COR-L47 (cell line): ENCODE data around the gene LCNL1.
"Not testable (repeated sequence)": the region's sequence is repeated elsewhere in the genome, so short reads cannot be mapped to it uniquely, and the experiment has no call there.

Source experiments
- DNase-seq: peaks from one replicate; lab custom pipeline; 2025; lab: John Stamatoyannopoulos, UW

Gene LCNL1

GRCh38 chr9:136994180-136994887 lies 11.5 kb downstream of the LCNL1 start:
- DNase-seq, result no peak

GRCh38 chr9:136994888-136995230 lies 12.1 kb downstream of the LCNL1 start:
- DNase-seq, result no peak

- DNase-seq, result no peak
These were observed 12.6 kb downstream of the LCNL1 start for GRCh38 chr9:136995362-136995761.

GRCh38 chr9:136995772-136996311 lies 13.0 kb downstream of the LCNL1 start:
- DNase-seq, result peak; percentile 27

GRCh38 chr9:136996361-136997292 lies 13.8 kb downstream of the LCNL1 start, which contains the start of gene CLIC3:
Gene CLIC3, minus strand, starts transcription at chr9:136996568. Its CDS starts 25 bp downstream, at chr9:136996543.
- peak; percentile 46 for DNase-seq

- DNase-seq, result no peak
These were observed 14.6 kb downstream of the LCNL1 start for GRCh38 chr9:136997371-136997770.

GRCh38 chr9:136997830-136998234 lies 15.0 kb downstream of the LCNL1 start:
- no peak for DNase-seq

GRCh38 chr9:137000177-137000930 lies 17.6 kb downstream of the LCNL1 start:
- no peak for DNase-seq

- DNase-seq, result no peak
These were observed 19.3 kb downstream of the LCNL1 start for GRCh38 chr9:137001857-137002645.

- no peak for DNase-seq
These were observed 19.9 kb downstream of the LCNL1 start for GRCh38 chr9:137002646-137003041.

- DNase-seq, result not testable (repeated sequence)
These were observed 21.5 kb downstream of the LCNL1 start for GRCh38 chr9:137004285-137004684.

GRCh38 chr9:137006116-137007003 lies 23.6 kb downstream of the LCNL1 start:
- DNase-seq, result no peak

- peak; percentile 78 for DNase-seq
These were observed 24.5 kb downstream of the LCNL1 start for GRCh38 chr9:137007108-137007815.

GRCh38 chr9:137007816-137008270 lies 25.1 kb downstream of the LCNL1 start:
- DNase-seq, result no peak

- DNase-seq, result no peak
These were observed 25.5 kb downstream of the LCNL1 start for GRCh38 chr9:137008312-137008711.

- DNase-seq, result no peak
These were observed 26.4 kb downstream of the LCNL1 start for GRCh38 chr9:137009217-137009616.

GRCh38 chr9:137009938-137010732 lies 27.3 kb downstream of the LCNL1 start:
- no peak for DNase-seq

GRCh38 chr9:137011156-137011555 lies 28.4 kb downstream of the LCNL1 start:
- DNase-seq, result no peak
